WTC11 (cell line): ENCODE measurements around the gene PDE11A.

Source experiments
- CTCF ChIP-seq: fragments of 200-600 bp; IDR thresholded peaks from 2 replicates; pipeline ENCODE4 v1.8.0; 2022; ENCODE audit warnings: antibody characterized with exemption
- TEAD4 ChIP-seq: sonication (generic); formaldehyde crosslinking; IDR thresholded peaks from 2 replicates; pipeline ENCODE4 v1.8.0; 2022; ENCODE audit warnings: mild to moderate bottlenecking, missing genetic modification reagents
- ZNF232 ChIP-seq: sonication (generic); formaldehyde crosslinking; IDR thresholded peaks from 2 replicates; pipeline ENCODE4 v1.8.0; 2022; ENCODE audit warnings: mild to moderate bottlenecking, missing genetic modification reagents

- no peak for TF ChIP-seq ZNF232
- TF ChIP-seq CTCF = no peak
- TF ChIP-seq TEAD4 = no peak
Observed at GRCh38 chr2:177818412-177818811, 254.2 kb downstream of the PDE11A start.
